Sigmoid colon (tissue), 4 donors: ENCODE results near the gene MACROD2.

Experiments used
- POLR2AphosphoS5 ChIP-seq, 4 donors: sonication (generic); formaldehyde crosslinking; IDR thresholded peaks; one replicate each; pipeline ENCODE4 v1.6.1; 2017; ENCODE audit warnings: antibody characterized with exemption in 4 of 4
- TF ChIP-seq, protein P1 (sequence below), 4 experiments: fragments of 450-650 bp in 3 of 4; fragments of 200-600 bp in 1 of 4; IDR thresholded peaks; one replicate each; pipeline ENCODE4 v1.5.1; 2016 to 2019; ENCODE audit warnings: antibody characterized with exemption in 4 of 4, mild to moderate bottlenecking in 3 of 4, moderate library complexity in 2 of 4

DNA sequence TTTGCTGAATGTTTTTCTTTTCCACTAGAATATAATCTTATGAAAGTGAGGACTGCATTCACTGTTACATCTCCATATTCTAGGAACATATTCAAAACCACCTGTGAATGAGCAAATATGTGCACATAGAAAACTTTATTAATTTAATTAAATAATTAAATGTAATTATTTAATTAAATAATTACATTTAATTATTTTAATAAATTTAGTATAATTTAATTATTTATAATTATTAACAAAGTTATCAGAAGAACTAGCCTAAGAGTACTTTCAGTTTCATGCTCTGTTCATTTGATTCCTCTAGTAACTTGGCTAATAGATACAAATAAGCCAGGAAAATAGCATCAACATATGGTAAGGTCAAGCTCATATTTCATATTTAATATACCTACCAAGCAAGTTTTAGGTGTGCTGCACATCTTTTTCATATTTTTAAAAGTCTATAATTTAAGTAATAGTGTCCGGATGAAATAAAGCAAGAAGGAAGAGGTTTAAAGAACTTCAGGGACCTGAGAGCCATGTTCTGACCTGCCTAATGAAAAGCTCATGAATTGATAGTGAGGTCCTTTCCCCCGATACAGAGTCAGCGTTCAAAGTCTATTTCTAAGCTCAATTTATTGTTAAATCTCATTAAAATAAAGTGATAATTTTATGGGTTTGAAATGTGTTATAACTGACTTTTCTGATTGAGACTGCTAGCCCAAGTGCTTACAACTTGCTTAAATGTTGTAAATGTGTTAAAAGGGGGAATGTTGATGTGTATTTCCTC is 703.5 kb downstream of the MACROD2 start:
- TF ChIP-seq, protein P1, sequence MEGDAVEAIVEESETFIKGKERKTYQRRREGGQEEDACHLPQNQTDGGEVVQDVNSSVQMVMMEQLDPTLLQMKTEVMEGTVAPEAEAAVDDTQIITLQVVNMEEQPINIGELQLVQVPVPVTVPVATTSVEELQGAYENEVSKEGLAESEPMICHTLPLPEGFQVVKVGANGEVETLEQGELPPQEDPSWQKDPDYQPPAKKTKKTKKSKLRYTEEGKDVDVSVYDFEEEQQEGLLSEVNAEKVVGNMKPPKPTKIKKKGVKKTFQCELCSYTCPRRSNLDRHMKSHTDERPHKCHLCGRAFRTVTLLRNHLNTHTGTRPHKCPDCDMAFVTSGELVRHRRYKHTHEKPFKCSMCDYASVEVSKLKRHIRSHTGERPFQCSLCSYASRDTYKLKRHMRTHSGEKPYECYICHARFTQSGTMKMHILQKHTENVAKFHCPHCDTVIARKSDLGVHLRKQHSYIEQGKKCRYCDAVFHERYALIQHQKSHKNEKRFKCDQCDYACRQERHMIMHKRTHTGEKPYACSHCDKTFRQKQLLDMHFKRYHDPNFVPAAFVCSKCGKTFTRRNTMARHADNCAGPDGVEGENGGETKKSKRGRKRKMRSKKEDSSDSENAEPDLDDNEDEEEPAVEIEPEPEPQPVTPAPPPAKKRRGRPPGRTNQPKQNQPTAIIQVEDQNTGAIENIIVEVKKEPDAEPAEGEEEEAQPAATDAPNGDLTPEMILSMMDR (IDR thresholded peaks at IDR 0.05): no peak
- no peak for TF ChIP-seq POLR2AphosphoS5 (IDR thresholded peaks at IDR 0.05)
